GM12874 (cell line): ENCODE measurements around the gene NPFFR2.

ENCODE experiments used
- CTCF ChIP-seq: IDR thresholded peaks from 2 replicates; pipeline ENCODE4 v1.5.1; 2011; ENCODE audit warnings: low read depth, mild to moderate bottlenecking, control low read depth, low read length, moderate library complexity; ENCODE audit not compliant: insufficient read depth

Gene NPFFR2

DNA sequence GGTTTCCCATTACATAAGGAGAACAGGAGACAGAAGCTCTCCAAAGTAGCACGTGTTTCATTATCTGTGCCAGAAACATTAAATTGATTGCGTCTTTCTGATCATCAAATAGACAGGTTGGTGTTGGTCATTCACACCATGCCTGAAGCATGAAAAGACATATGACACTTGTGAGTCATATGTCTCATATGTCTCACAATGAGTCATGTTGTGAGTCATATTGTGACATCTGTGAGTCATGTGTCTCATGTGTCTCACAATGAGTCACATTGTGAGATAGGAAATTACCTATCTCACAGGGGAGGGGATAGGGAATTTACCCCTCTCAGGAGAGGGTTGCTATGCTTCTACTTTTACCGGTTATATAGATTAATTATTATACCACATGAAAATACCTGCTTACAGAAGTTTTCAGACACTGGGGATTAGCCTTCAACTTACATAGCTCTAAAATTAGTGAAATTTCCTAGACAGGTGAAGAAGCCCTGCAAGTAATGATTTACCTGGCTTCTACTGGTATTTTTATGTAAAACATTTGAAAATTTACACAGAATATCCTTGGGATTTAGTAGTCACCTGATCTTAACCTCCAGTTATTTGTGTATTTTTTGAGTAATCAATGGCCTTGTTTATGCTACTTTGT lies 80.8 kb downstream of the NPFFR2 start:
- TF ChIP-seq CTCF = no peak

DNA sequence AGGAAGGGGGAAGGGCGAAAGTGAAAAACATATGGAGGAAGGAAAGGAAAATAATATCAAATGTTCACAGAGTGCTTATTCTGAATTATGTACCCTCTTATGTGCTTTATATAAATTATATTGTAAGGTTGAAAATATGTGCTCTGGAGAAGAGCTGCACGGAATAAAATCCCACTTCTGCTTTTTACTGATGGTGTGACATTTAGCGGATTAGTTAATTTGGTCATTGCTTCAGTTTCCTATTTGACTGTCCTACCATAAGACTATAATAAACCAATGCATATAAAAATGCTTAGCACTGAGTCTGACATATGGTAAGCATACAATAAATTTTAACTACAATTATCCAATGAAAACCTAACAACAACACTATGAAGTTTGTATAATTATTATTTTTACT lies 86.2 kb downstream of the NPFFR2 start:
- TF ChIP-seq CTCF = no peak

DNA sequence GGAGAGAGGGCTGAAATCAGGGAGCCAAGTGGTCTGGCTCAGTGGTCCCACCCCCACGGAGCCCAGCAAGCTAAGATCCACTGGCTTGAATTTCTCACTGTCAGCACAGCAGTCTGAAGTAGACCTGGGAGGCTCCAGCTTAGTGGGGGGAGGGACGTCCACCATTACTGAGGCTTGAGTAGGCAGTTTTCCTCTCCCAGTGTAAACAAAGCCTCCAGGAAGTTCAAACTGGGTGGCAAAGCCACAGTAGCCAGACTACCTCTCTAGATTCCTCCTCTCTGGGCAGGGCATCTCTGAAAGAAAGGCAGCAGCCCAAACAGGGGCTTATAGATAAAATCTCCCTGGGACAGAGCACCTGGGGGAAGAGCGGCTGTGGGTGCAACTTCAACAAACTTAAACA lies 88.1 kb downstream of the NPFFR2 start:
- no peak for TF ChIP-seq CTCF

- no peak for TF ChIP-seq CTCF
These were observed 96.9 kb downstream of the NPFFR2 start for GRCh38 chr4:72128741-72129140.

GRCh38 chr4:72136429-72136828 lies 104.6 kb downstream of the NPFFR2 start:
- no peak for TF ChIP-seq CTCF

- no peak for TF ChIP-seq CTCF
These were observed 112.4 kb downstream of the NPFFR2 start for GRCh38 chr4:72144241-72144640.

DNA sequence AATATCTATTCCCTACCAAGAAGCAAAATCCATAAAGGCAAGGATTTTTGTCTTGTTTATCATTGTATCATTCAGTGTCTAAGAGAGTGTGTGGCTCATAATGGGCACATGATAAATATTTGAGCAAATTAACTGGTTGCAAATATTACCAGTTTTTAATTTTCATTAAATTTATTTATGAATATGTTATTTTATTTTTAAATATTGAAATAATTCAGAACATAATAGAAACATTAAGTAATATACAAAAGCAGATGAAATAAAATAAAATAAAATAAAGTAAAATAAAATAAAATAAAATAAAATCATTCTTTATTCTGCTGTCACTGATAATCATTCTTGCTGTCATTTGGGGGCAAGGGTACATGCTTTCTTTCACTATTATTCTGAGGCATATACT lies 120.9 kb downstream of the NPFFR2 start:
- TF ChIP-seq CTCF = no peak
